ENCODE data around the gene ITIH4. TPM values are rescaled to one million over a fixed set of nuclear protein-coding genes. Genes with fewer than 3 reads are reported as not detected.

The ITIH4 gene
- total and polyA plus RNA-seq, 9 of the 15 experiments (the other 6 are each of a cell fraction or from before 2014, with no cell fraction given), result 0.09 to 0.62 (median 0.20) TPM; not detected in 6

DNA sequence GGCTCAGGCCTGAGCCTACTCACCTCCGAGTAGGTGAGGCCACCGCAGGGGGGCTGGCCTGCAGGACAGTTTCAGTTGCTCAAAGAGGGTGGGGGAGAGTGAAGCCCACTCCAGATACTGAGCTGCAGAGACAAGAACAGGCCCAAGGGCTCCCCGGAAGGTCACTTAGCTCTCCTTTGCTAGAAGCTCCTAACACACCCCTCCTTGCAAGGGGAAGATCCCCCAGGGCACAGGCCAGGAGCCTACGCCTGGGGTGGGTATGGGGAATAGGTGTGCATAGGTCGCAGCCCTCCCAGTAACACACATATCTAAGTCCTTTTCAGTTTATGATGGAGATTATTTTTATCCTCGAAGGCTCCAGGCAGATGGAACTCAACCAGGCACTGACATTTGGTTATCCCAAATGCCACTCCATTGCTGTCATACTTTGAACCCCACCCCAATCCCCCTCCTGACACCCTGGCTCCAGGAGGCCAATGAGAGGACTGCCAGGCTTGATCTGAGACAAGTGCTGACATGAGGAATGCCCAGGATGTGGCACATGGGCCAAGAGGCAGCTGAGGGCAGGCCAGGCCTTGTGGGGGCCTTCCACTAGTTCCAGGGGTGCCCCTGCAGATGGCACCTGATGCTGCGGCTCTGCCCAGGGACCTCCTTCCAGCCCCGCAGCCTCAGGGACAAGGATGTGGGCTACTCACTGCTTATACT, 5.4 kb upstream of the ITIH4 start:
- 35% methylated on average over 6 of the region's 8 CpGs for WGBS (ENCODE audit: insufficient coverage, low coverage, missing lambda C conversion rate)
- in situ Hi-C loops (cut with MboI), result no loop called here
- H3K27ac ChIP-seq (ENCODE audit: extremely low read depth, low read depth, low read length), result no peak overlapping the region
- H3K27me3 ChIP-seq (ENCODE audit: control insufficient read depth in 2 of 2, insufficient read depth in 2 of 2, low read length in 2 of 2), result no peaks in the 10 kb centered on the region
- ATAC-seq (no peak), DNase-seq (ENCODE audit: extremely low read depth in 1 of 4, low spot score in 3 of 4) (no peak), FAIRE-seq (no peak)
- no TSS peak for BruUV-seq (replicated peaks)
- H4K20me1 ChIP-seq (replicated peaks; ENCODE audit: control insufficient read depth, insufficient read depth, low read length), result no peaks in the 10 kb centered on the region
- no peaks in the 10 kb centered on the region for H3K36me3 ChIP-seq (ENCODE audit: control insufficient read depth, insufficient read depth, low read length)
- intact Hi-C loops (cut with micrococcal nuclease), result no loop called here
- no peak for TF ChIP-seq ZNF764 (CRISPR knock-in tag; IDR thresholded peaks at IDR 0.05; ENCODE audit: low read depth)
- no peak for TF ChIP-seq RCOR1 (IDR thresholded peaks at IDR 0.05; ENCODE audit: borderline replicate concordance in 1 of 2, low read depth in 2 of 2, low read length in 2 of 2)
- no peaks in the 10 kb centered on the region for H3K9me1 ChIP-seq (ENCODE audit: control insufficient read depth, insufficient read depth, low read length)
- H3K79me2 ChIP-seq (ENCODE audit: control insufficient read depth, insufficient read depth, low read length), result no peaks in the 10 kb centered on the region
- no peaks in the 10 kb centered on the region for H3K9me3 ChIP-seq (replicated peaks; ENCODE audit: control insufficient read depth, insufficient read depth, low read depth, low read length)
- H3K4me1 ChIP-seq (replicated peaks in 1 of 2; ENCODE audit: control insufficient read depth in 2 of 2, insufficient read depth in 2 of 2, low read length in 2 of 2), result peaks cover 5 to 12% of the 10 kb centered on the region in 2 experiments
- H2AFZ ChIP-seq (ENCODE audit: low read depth, low read length), result no peak overlapping the region
- H3K4me3 ChIP-seq, result no peak overlapping the region
- CTCF ChIA-PET (ENCODE audit: low intra/inter-chr PET ratio), result no interaction called here
- no peak overlapping the region for H3K9ac ChIP-seq (ENCODE audit: insufficient read depth in 1 of 2, low read depth in 2 of 2, low read length in 2 of 2)
- POLR2A ChIA-PET, result no interaction called here
- no peak overlapping the region for H3K4me2 ChIP-seq (ENCODE audit: insufficient read depth, low read length)

DNA sequence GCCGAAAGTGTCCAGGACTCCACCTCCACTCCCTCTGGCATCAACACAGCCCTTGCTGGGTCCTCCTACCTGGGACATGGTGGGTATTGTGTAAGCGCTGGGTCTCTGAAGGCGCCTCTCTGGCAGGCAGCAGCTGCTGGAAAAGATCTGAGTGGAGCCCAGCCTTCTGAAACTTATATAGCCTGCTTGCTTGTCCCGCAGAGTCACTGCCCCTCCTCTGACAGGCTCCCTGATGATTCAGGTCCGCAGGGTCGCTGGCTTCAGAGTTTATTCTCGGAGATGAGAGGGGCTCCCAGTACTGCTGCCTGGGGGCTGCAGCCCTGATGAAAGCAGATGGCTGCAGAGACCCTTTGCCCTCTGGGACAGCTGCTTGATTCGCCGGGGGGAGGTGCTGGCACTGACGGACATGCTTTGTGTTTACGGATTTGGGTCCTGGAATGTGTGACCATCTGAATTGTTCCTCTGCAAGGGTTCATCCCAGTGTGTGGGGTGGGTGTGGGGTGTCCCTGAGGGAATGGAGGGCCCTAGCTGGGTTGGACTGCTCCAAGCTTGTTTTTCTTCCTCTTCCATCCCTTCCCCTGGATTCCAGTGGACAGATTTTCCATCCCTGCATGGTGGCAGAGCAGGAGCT, 4.5 kb upstream of the ITIH4 start, which contains the start of gene MUSTN1:
MUSTN1 (minus strand) TSS at position 149 of the 631 bp plus-strand sequence; CDS start at position 78, 71 bp downstream.
- FAIRE-seq (no peak), DNase-seq (ENCODE audit: extremely low read depth in 1 of 4, low spot score in 3 of 4) (no peak), ATAC-seq (no peak)
- no peaks in the 10 kb centered on the region for H3K9me3 ChIP-seq (replicated peaks; ENCODE audit: control insufficient read depth, insufficient read depth, low read depth, low read length)
- H3K27ac ChIP-seq (ENCODE audit: extremely low read depth, low read depth, low read length), result no peak within 1 kb of the TSS
- BruUV-seq (replicated peaks), result no TSS peak
- H3K4me2 ChIP-seq (ENCODE audit: insufficient read depth, low read length), result no peak within 1 kb of the TSS
- WGBS (ENCODE audit: insufficient coverage, low coverage, missing lambda C conversion rate), result 35% methylated on average over 8 of the region's 11 CpGs
- ChIA-PET CTCF (ENCODE audit: low intra/inter-chr PET ratio) (interaction anchor here (0.6 kb wide), 1 partner anchor 302 kb away, joined by 3 read pairs; no protein-coding TSS in a partner anchor), POLR2A (interaction anchor here (0.5 to 0.7 kb wide), 3 partner anchors 8 to 78 kb away, joined by 3 read pairs; no protein-coding TSS in a partner anchor)
- in situ Hi-C loops (cut with MboI), result no loop called here
- no peaks in the 10 kb centered on the region for H4K20me1 ChIP-seq (replicated peaks; ENCODE audit: control insufficient read depth, insufficient read depth, low read length)
- H3K27me3 ChIP-seq (ENCODE audit: control insufficient read depth in 2 of 2, insufficient read depth in 2 of 2, low read length in 2 of 2), result no peaks in the 10 kb centered on the region
- no peaks in the 10 kb centered on the region for H3K79me2 ChIP-seq (ENCODE audit: control insufficient read depth, insufficient read depth, low read length)
- no peak within 1 kb of the TSS for H3K4me3 ChIP-seq
- TF ChIP-seq ZBTB9 (CRISPR knock-in tag; IDR thresholded peaks at IDR 0.05) (no peak), NCOA1 (IDR thresholded peaks at IDR 0.05; ENCODE audit: low read depth) (no peak), YBX1 (IDR thresholded peaks at IDR 0.05) (no peak), ILF3 (IDR thresholded peaks at IDR 0.05; ENCODE audit: borderline replicate concordance) (no peak), ZBTB17 (CRISPR knock-in tag; IDR thresholded peaks at IDR 0.05) (no peak)
- TF ChIP-seq, protein P1, sequence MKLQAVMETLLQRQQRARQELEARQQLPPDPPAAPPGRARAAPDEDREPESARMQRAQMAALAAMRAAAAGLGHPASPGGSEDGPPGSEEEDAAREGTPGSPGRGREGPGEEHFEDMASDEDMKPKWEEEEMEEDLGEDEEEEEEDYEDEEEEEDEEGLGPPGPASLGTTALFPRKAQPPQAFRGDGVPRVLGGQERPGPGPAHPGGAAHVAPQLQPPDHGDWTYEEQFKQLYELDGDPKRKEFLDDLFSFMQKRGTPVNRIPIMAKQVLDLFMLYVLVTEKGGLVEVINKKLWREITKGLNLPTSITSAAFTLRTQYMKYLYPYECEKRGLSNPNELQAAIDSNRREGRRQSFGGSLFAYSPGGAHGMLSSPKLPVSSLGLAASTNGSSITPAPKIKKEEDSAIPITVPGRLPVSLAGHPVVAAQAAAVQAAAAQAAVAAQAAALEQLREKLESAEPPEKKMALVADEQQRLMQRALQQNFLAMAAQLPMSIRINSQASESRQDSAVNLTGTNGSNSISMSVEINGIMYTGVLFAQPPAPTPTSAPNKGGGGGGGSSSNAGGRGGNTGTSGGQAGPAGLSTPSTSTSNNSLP (IDR thresholded peaks at IDR 0.05; ENCODE audit: borderline replicate concordance, low read depth, low read length), result no peak
- H3K4me1 ChIP-seq (replicated peaks in 1 of 2; ENCODE audit: control insufficient read depth in 2 of 2, insufficient read depth in 2 of 2, low read length in 2 of 2), result peaks cover 15 to 20% of the 10 kb centered on the region in 2 experiments
- H3K36me3 ChIP-seq (ENCODE audit: control insufficient read depth, insufficient read depth, low read length), result no peaks in the 10 kb centered on the region
- no peaks in the 10 kb centered on the region for H3K9me1 ChIP-seq (ENCODE audit: control insufficient read depth, insufficient read depth, low read length)
- no peak within 1 kb of the TSS for H2AFZ ChIP-seq (ENCODE audit: low read depth, low read length)
- intact Hi-C loops (cut with micrococcal nuclease), result loop anchor here (5.0 kb wide), 1 partner anchor 93 kb away; no protein-coding TSS in a partner anchor
- H3K9ac ChIP-seq (ENCODE audit: insufficient read depth in 1 of 2, low read depth in 2 of 2, low read length in 2 of 2), result peak within 1 kb of the TSS in 1 of 2 experiments; percentile 9; a peak in 2 of 4 replicates

Measured in K562 (cell line).